SK-N-SH (cell line): ENCODE results near the gene LAP3. TPM values are rescaled to one million over a fixed set of nuclear protein-coding genes. Genes with fewer than 3 reads are reported as not detected.

Source experiments
- CTCF ChIA-PET: fragments of 300-600, 350-600 bp; formaldehyde crosslinking; extraction: SDS; loops from one replicate; lab custom pipeline; 2021; lab: Yijun Ruan, JAX
- POLR2A ChIA-PET: fragments of 350-600 bp; sonication (Branson Sonifier 250); formaldehyde crosslinking; extraction: SDS; loops from one replicate; lab custom pipeline; 2020; ENCODE audit warnings: antibody characterized with exemption, inconsistent platforms; lab: Yijun Ruan, JAX
- DNase-seq: peaks from one replicate; pipeline ENCODE4 v3.0.0; 2012
- H2AFZ ChIP-seq: fragments of 200-600 bp; sonication (generic); 2 replicates; pipeline ENCODE4 v1.8.1; 2016; ENCODE audit warnings: antibody characterized with exemption, mild to moderate bottlenecking, low read depth
- H3F3A ChIP-seq: fragments of 200-600 bp; sonication (generic); replicated peaks from 2 replicates; pipeline ENCODE3; 2016; ENCODE audit warnings: antibody characterized with exemption, mild to moderate bottlenecking; ENCODE audit not compliant: insufficient read depth
- H3K27ac ChIP-seq, 2 experiments: fragments of 200-500 bp in 1 of 2; fragments of 200-600 bp in 1 of 2; sonication (Bioruptor generic) in 1 of 2; sonication (generic), shearing (Covaris generic) in 1 of 2; 2 replicates each; pipeline versions ENCODE4 v1.5.1 to v1.6.1; 2014 to 2016; ENCODE audit warnings: low read depth in 2 of 2, inconsistent platforms in 1 of 2, low read length in 1 of 2, mild to moderate bottlenecking in 1 of 2, mixed read lengths in 1 of 2
- H3K27me3 ChIP-seq: fragments of 200-600 bp; sonication (generic), shearing (Covaris generic); 2 replicates; pipeline ENCODE4 v1.6.1; 2016; ENCODE audit warnings: mixed run types; ENCODE audit not compliant: insufficient read depth
- H3K36me3 ChIP-seq, 2 experiments: fragments of 200-500 bp in 1 of 2; fragments of 200-600 bp in 1 of 2; sonication (Bioruptor generic) in 1 of 2; sonication (generic) in 1 of 2; replicated peaks in 1 of 2; 2 replicates each; pipeline versions ENCODE3 to v1.5.1; 2014 to 2016; ENCODE audit warnings: low read length in 1 of 2, mild to moderate bottlenecking in 1 of 2; ENCODE audit not compliant: insufficient read depth in 2 of 2, control insufficient read depth in 1 of 2
- H3K4me1 ChIP-seq, 2 experiments: fragments of 200-500 bp in 1 of 2; fragments of 200-600 bp in 1 of 2; sonication (Bioruptor generic) in 1 of 2; sonication (generic), shearing (Covaris generic) in 1 of 2; 2 replicates each; pipeline versions ENCODE4 v1.5.1 to v1.6.1; 2014 to 2016; ENCODE audit warnings: low read depth in 1 of 2, low read length in 1 of 2, mixed run types in 1 of 2; ENCODE audit not compliant: insufficient read depth in 2 of 2, control insufficient read depth in 1 of 2
- H3K4me2 ChIP-seq: fragments of 200-600 bp; sonication (generic), shearing (Covaris generic); 2 replicates; pipeline ENCODE4 v1.6.1; 2017; ENCODE audit warnings: mixed run types
- H3K4me3 ChIP-seq, 2 experiments: fragments of 200-500 bp in 1 of 2; fragments of 200-600 bp in 1 of 2; sonication (Bioruptor generic) in 1 of 2; sonication (generic), shearing (Covaris generic) in 1 of 2; 2 replicates each; pipeline versions ENCODE4 v1.5.1 to v1.8.1; 2014 to 2016; ENCODE audit warnings: low read depth in 2 of 2, inconsistent platforms in 1 of 2, low read length in 1 of 2, mild to moderate bottlenecking in 1 of 2, mixed read lengths in 1 of 2, moderate library complexity in 1 of 2
- H3K79me2 ChIP-seq: fragments of 200-600 bp; sonication (generic); 2 replicates; pipeline ENCODE4 v1.8.1; 2017; ENCODE audit warnings: mild to moderate bottlenecking; ENCODE audit not compliant: insufficient read depth
- H3K9ac ChIP-seq: fragments of 200-600 bp; sonication (generic); 2 replicates; pipeline ENCODE4 v1.6.1; 2017; ENCODE audit warnings: mixed run types
- H3K9me2 ChIP-seq: fragments of 200-600 bp; sonication (generic); 2 replicates; pipeline ENCODE4 v1.6.1; 2017; ENCODE audit warnings: mixed run types
- H3K9me3 ChIP-seq: fragments of 200-600 bp; sonication (generic); 2 replicates; pipeline ENCODE4 v1.6.1; 2017; ENCODE audit warnings: mixed run types, mild to moderate bottlenecking, moderate library complexity
- H4K20me1 ChIP-seq: fragments of 200-600 bp; sonication (generic); 2 replicates; pipeline ENCODE4 v1.6.1; 2017; ENCODE audit warnings: mild to moderate bottlenecking, mixed run types; ENCODE audit not compliant: insufficient read depth
- CHD2 ChIP-seq: fragments of 150-350 bp; IDR thresholded peaks from 2 replicates; pipeline ENCODE4 v1.6.1; 2018; ENCODE audit warnings: low read length; ENCODE audit not compliant: partially characterized antibody
- EP300 ChIP-seq, 2 experiments: IDR thresholded peaks; 2 replicates each; pipeline versions ENCODE4 v1.4.0 to v1.6.1; 2012; ENCODE audit warnings: borderline replicate concordance in 1 of 2, low read depth in 1 of 2, low read length in 1 of 2
- FOSL2 ChIP-seq: IDR thresholded peaks from 2 replicates; pipeline ENCODE4 v1.4.0; 2012; ENCODE audit warnings: low read depth, mild to moderate bottlenecking, moderate library complexity, borderline replicate concordance
- FOXM1 ChIP-seq: IDR thresholded peaks from 2 replicates; pipeline ENCODE4 v1.4.0; 2012; ENCODE audit warnings: low read depth, mild to moderate bottlenecking
- GATA2 ChIP-seq: sonication (generic); formaldehyde crosslinking; IDR thresholded peaks from 2 replicates; pipeline ENCODE4 v1.5.0; 2020; ENCODE audit warnings: mild to moderate bottlenecking, missing genetic modification reagents
- JUND ChIP-seq: IDR thresholded peaks from 2 replicates; pipeline ENCODE4 v1.4.0; 2012
- NFIC ChIP-seq: IDR thresholded peaks from 2 replicates; pipeline ENCODE4 v1.4.0; 2012; ENCODE audit warnings: borderline replicate concordance
- NRF1 ChIP-seq: IDR thresholded peaks from 2 replicates; pipeline ENCODE4 v1.6.1; 2012; ENCODE audit warnings: low read depth, mild to moderate bottlenecking, low read length
- POLR2AphosphoS5 ChIP-seq: IDR thresholded peaks from 2 replicates; pipeline ENCODE4 v1.6.1; 2012; ENCODE audit warnings: low read depth, low read length
- REST ChIP-seq: IDR thresholded peaks from 2 replicates; pipeline ENCODE4 v1.6.1; 2012; ENCODE audit warnings: mild to moderate bottlenecking, low read depth, low read length, moderate library complexity
- RFX5 ChIP-seq: IDR thresholded peaks from 2 replicates; pipeline ENCODE4 v1.6.1; 2012; ENCODE audit warnings: mild to moderate bottlenecking, improper control_type of control experiment, low read length
- TCF12 ChIP-seq: IDR thresholded peaks from 2 replicates; pipeline ENCODE4 v1.4.0; 2012
- USF2 ChIP-seq: fragments of 150-350 bp; IDR thresholded peaks from 2 replicates; pipeline ENCODE4 v1.6.1; 2017; ENCODE audit warnings: antibody characterized with exemption, low read length, low read depth, borderline replicate concordance
- YY1 ChIP-seq: IDR thresholded peaks from 2 replicates; pipeline ENCODE4 v1.4.0; 2012; ENCODE audit warnings: low read depth, mild to moderate bottlenecking
- WGBS: methylation state at CpG from one replicate; pipeline ENCODE4 v1.1.6; 2017; ENCODE audit warnings: low lambda C conversion rate; 5-methylcytosine and 5-hydroxymethylcytosine counted together
- polyA plus RNA-seq, 3 experiments: library from polyadenylated mRNA; depleted of rRNA; stranded (reverse); fragments of >200 nt; gene quantifications; 2 replicates each; pipeline ENCODE4 v1.2.3, GENCODE V29; 2012
- TF ChIP-seq, protein P1 (sequence below): IDR thresholded peaks from 2 replicates; pipeline ENCODE4 v1.4.0; 2012; ENCODE audit warnings: low read depth

LAP3 gene
- polyA plus RNA-seq, 1 of the 3 experiments (the other 2 are of a cell fraction), result 53.2 TPM

GRCh38 chr4:17546222-17546621, 30.8 kb upstream of the LAP3 start:
- H3K9me3 ChIP-seq, result no peaks in the 10 kb centered on the region
- no peak overlapping the region for H3K9ac ChIP-seq
- no peak overlapping the region for H3K4me3 ChIP-seq
- no peak overlapping the region for H3K27ac ChIP-seq
- 81% methylated on average over 10 of the region's 10 CpGs for WGBS
- no peaks in the 10 kb centered on the region for H3K79me2 ChIP-seq
- peaks cover 0 to 3% of the 10 kb centered on the region in 2 experiments; a peak in 1 of 4 replicates for H3K4me1 ChIP-seq
- no peaks in the 10 kb centered on the region for H3F3A ChIP-seq
- H3K9me2 ChIP-seq, result no peaks in the 10 kb centered on the region
- H4K20me1 ChIP-seq, result no peaks in the 10 kb centered on the region
- H3K36me3 ChIP-seq, result no peaks in the 10 kb centered on the region
- TF ChIP-seq YY1, result no peak
- no peak for TF ChIP-seq TCF12
- TF ChIP-seq EP300 (IDR thresholded peaks at IDR 0.05; ENCODE audit: borderline replicate concordance in 1 of 2, low read depth in 1 of 2, low read length in 1 of 2), result no peak
- no peak for TF ChIP-seq USF2
- TF ChIP-seq CHD2, result no peak
- TF ChIP-seq NRF1, result no peak
- no peak for TF ChIP-seq NFIC
- no peak for TF ChIP-seq FOXM1
- no peak for TF ChIP-seq REST
- TF ChIP-seq, protein P1, sequence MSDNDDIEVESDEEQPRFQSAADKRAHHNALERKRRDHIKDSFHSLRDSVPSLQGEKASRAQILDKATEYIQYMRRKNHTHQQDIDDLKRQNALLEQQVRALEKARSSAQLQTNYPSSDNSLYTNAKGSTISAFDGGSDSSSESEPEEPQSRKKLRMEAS, result no peak
- TF ChIP-seq GATA2 (CRISPR knock-in tag), result no peak
- TF ChIP-seq JUND, result no peak
- no peak for TF ChIP-seq RFX5
- TF ChIP-seq FOSL2, result no peak
- TF ChIP-seq POLR2AphosphoS5, result no peak
- H2AFZ ChIP-seq, result no peak overlapping the region
- H3K4me2 ChIP-seq, result no peak overlapping the region
- POLR2A ChIA-PET, result no interaction called here
- no peaks in the 10 kb centered on the region; the same call in 1 of the 2 replicates for H3K27me3 ChIP-seq
- DNase-seq, result no peak
- CTCF ChIA-PET, result interaction anchor here (0.9 to 4.8 kb wide), 5 partner anchors 29 to 1047 kb away, joined by 3 to 44 read pairs (median 3); partner anchors contain the start of genes DCAF16 and NCAPG
